GM13977 (cell line): Measurements from ENCODE around the gene IZUMO1.
"Not testable (repeated sequence)": the region's sequence is repeated elsewhere in the genome, so short reads cannot be mapped to it uniquely, and the experiment has no call there.

Experiments used
- DNase-seq: peaks from one replicate; pipeline ENCODE4 v3.0.0; 2012; ENCODE audit warnings: low spot score
- CTCF ChIP-seq: IDR thresholded peaks from 2 replicates; pipeline ENCODE4 v1.5.1; 2012; ENCODE audit warnings: mild to moderate bottlenecking, control low read depth; ENCODE audit not compliant: insufficient read depth; ENCODE audit errors: extremely low read depth, missing control alignments
- in situ Hi-C: fragments of 300-500 bp; cut with MboI; formaldehyde crosslinking; loops from one replicate; pipeline ENCODE4 v1.12.0; 2022; ENCODE audit warnings: low sequenced_read_pairs, low pct_unique_long_range_greater_than_20kb, mixed read lengths, inconsistent platforms; ENCODE audit not compliant: unreplicated experiment

The IZUMO1 gene

GRCh38 chr19:48746738-48747575, at the start of gene IZUMO1:
Gene IZUMO1, minus strand, starts transcription at chr19:48746909. Its CDS starts 1,050 bp downstream, at chr19:48745859.
- no peak for TF ChIP-seq CTCF
- in situ Hi-C loops, result no loop called here
- DNase-seq, result peak; percentile 87

DNA sequence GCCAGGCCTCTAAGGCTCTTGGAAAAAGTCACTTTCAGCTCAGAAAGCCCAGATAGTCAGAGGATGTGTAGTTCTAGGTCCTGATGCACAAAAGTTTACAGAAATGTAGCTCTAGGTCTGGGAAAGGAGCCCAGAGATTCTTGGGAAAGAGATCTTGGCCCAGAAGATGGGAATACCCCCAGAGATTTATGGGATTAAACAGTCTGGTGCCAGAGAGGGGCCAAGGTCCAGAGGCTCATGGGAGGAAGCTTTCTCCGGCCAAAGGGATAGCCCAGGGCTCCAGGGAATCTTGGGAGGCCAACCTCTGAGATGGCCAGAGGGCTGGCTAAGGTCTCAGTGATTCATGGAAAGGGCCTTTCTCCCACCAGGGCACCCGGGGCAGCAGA, 49.0 kb upstream of the IZUMO1 start:
- in situ Hi-C loops, result no loop called here
- no peak for TF ChIP-seq CTCF
- DNase-seq, result no peak

GRCh38 chr19:48795055-48795684, 48.5 kb upstream of the IZUMO1 start:
- in situ Hi-C loops, result no loop called here
- peak; percentile 89 for TF ChIP-seq CTCF
- peak; percentile 91 for DNase-seq

DNA sequence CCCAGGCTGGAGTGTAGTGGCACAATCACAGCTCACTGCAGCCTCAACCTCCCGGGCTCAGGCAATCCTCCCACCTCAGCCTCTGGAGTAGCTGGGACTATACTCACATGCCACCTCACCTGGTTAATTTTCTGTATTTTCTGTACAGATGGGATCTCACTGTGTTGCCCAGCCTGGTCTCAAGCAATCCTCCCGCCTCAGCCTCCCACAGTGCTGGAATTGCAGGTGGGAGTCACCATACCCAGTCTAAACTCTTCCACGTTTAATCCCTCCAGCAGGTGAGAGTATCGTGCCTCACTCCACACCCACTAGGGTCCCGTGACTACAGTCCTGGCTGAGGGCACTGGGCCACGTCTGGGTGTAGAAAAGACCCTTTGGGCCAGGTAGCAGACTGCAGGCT, 47.6 kb upstream of the IZUMO1 start:
- in situ Hi-C loops, result no loop called here
- no peak for DNase-seq
- no peak for TF ChIP-seq CTCF

DNA sequence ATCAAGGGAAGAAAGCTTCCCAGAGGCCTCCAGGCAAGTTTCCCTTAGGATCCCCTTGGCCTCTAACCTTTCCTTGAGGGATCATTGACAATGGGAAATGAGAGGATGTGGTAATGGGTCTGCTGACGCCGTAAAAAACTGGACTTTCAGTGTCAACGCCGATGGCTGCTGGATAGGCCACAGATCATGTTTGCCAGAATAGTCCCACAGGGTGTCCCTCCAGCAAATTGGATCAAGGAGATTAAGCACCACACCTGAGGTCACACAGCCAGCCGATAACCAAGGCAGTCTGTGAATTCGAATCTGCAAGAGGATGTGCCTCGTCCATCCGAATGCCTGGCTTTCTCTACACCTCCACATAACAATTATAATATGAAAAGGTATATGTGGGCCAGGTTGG, 46.6 kb upstream of the IZUMO1 start:
- in situ Hi-C loops, result no loop called here
- TF ChIP-seq CTCF, result no peak
- DNase-seq, result no peak

GRCh38 chr19:48787331-48787730, 40.6 kb upstream of the IZUMO1 start:
- DNase-seq, in situ Hi-C loops: not testable (repeated sequence)

DNA sequence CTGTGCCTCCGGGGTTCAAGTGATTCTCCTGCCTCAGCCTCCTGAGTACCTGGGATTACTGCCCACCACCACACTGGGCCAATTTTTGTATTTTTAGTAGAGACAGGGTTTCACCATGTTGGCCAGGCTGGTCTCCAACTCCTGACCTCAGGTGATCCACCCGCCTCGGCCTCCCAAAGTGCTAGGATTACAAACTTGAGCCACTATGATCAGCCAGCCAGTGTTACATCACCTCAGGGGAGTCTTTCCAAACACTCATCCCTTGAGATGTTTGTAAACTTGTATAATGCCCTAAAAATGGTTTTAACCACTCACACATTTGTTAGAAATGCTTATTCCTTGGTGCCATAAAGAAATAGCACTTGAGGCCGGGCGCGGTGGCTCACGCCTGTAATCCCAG, 39.7 kb upstream of the IZUMO1 start:
- in situ Hi-C loops, DNase-seq: not testable (repeated sequence)

GRCh38 chr19:48784527-48784926, 37.8 kb upstream of the IZUMO1 start:
- no peak for DNase-seq
- TF ChIP-seq CTCF, result peak; percentile 11
- in situ Hi-C loops, result no loop called here
